ENCODE measurements around the gene BLOC1S4. TPM values are rescaled to one million over a fixed set of nuclear protein-coding genes. Genes with fewer than 3 reads are reported as not detected.
A peak's percentile ranks its signal among the peaks of the same experiment; 100 is the strongest.

The BLOC1S4 gene
- total RNA-seq, 2 donors from 2014 or later = 15.9 to 16.7 TPM

GRCh38 chr4:6682862-6683590 lies 32.9 kb upstream of the BLOC1S4 start:
- no peaks in the 10 kb centered on the region for H3K27me3 Mint-ChIP-seq
- DNase-seq (ENCODE audit: low spot score) = peak; percentile 49
- no peak overlapping the region for H3K4me3 Mint-ChIP-seq
- H3K4me1 Mint-ChIP-seq (ENCODE audit: low read depth in 2 of 2) = peaks cover 15 to 37% of the 10 kb centered on the region in 2 donors
- H3K27ac Mint-ChIP-seq = no peak overlapping the region
- peak in 1 of 2 donors; percentile 8 for ATAC-seq
- H3K9me3 Mint-ChIP-seq = no peaks in the 10 kb centered on the region
- H3K36me3 Mint-ChIP-seq = no peaks in the 10 kb centered on the region

- ATAC-seq (no peak), DNase-seq (ENCODE audit: low spot score) (no peak)
- H3K9me3 Mint-ChIP-seq = no peaks in the 10 kb centered on the region
- H3K4me1 Mint-ChIP-seq (ENCODE audit: low read depth in 2 of 2) = peaks cover 31 to 50% of the 10 kb centered on the region in 2 donors
- H3K4me3 Mint-ChIP-seq = no peak overlapping the region
- no peaks in the 10 kb centered on the region for H3K36me3 Mint-ChIP-seq
- no peak overlapping the region for H3K27ac Mint-ChIP-seq
- no peaks in the 10 kb centered on the region for H3K27me3 Mint-ChIP-seq
Observed at GRCh38 chr4:6684656-6685055, 31.3 kb upstream of the BLOC1S4 start.

DNA sequence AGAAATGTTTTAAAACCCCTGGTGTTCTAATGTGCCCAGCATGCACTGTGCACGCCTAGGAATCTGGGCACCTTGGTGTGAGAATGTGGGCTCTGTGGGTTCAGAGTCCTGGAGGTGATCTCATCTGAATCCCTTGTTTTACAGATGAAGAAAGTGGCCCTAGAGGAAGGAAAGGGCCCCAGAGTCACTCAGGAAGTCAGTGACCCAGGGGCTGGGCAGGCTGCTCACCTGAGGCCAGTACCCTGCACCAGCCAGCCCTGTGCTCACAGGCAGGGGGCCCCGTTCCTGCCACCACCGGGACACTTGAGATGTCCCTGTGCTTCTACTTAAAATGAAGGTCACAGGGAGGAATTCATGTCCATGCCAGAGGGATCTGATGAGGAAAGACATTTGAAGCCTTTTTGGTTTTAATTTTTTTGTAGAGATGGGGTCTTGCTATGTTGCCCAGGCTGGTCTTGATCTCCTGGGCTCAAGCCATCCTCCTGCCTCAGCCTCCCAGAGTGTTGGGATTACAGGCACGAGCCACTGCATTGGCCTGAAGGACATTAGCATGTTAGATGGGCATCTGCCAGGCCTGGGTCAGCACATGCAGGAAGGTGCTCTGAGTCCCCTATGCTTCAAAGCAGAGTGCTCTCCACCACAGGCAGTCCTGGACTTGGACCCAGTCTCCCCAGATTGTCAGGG lies 29.7 kb upstream of the BLOC1S4 start:
- H3K4me1 Mint-ChIP-seq (ENCODE audit: low read depth in 2 of 2) = peaks cover 46 to 56% of the 10 kb centered on the region in 2 donors
- DNase-seq (ENCODE audit: low spot score) (no peak), ATAC-seq (no peak)
- H3K27ac Mint-ChIP-seq = no peak overlapping the region
- no peak overlapping the region for H3K4me3 Mint-ChIP-seq
- no peaks in the 10 kb centered on the region for H3K27me3 Mint-ChIP-seq
- no peaks in the 10 kb centered on the region for H3K36me3 Mint-ChIP-seq
- no peaks in the 10 kb centered on the region for H3K9me3 Mint-ChIP-seq

- no peaks in the 10 kb centered on the region for H3K27me3 Mint-ChIP-seq
- H3K4me1 Mint-ChIP-seq (ENCODE audit: low read depth in 2 of 2) = peaks cover 57 to 59% of the 10 kb centered on the region in 2 donors
- DNase-seq (ENCODE audit: low spot score) (no peak), ATAC-seq (no peak)
- H3K9me3 Mint-ChIP-seq = no peaks in the 10 kb centered on the region
- no peaks in the 10 kb centered on the region for H3K36me3 Mint-ChIP-seq
- H3K27ac Mint-ChIP-seq = peak overlapping the region; percentile 97 to 99
- H3K4me3 Mint-ChIP-seq = peak overlapping the region; percentile 91
Observed at GRCh38 chr4:6687947-6688878, 27.8 kb upstream of the BLOC1S4 start.

- no peaks in the 10 kb centered on the region for H3K36me3 Mint-ChIP-seq
- H3K27me3 Mint-ChIP-seq = no peaks in the 10 kb centered on the region
- H3K27ac Mint-ChIP-seq = peak overlapping the region; percentile 97 to 99
- peak; percentile 91 for ATAC-seq
- peak overlapping the region; percentile 91 for H3K4me3 Mint-ChIP-seq
- H3K9me3 Mint-ChIP-seq = no peaks in the 10 kb centered on the region
- peak; percentile 84 for DNase-seq (ENCODE audit: low spot score)
- H3K4me1 Mint-ChIP-seq (ENCODE audit: low read depth in 2 of 2) = peaks cover 63 to 65% of the 10 kb centered on the region in 2 donors
Observed at GRCh38 chr4:6688879-6689505, 27.0 kb upstream of the BLOC1S4 start.

DNA sequence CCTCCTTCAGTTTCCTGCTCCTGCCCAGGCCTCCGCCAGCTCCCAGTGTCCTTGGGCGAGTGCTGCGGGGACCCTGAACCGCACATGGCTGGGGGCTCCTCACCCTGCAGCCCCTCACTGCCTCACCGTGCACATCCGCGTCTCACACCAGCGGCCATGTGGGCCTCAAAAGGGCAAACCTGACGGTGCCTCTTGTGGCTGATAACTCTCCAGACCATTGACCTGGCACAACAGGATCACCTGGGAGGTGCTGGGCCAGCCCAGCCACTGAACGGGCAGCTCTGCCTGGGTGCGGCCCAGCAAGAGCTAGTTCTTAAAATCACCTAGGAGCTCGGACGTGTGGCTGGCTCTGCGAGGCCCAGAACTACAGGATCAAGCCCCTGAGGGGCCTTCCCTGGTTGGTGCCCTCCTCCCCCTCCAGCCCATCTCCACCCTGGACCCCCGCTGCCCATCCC lies 26.4 kb upstream of the BLOC1S4 start:
- peak overlapping the region; percentile 91 for H3K4me3 Mint-ChIP-seq
- H3K27ac Mint-ChIP-seq = peak overlapping the region; percentile 97 to 99
- H3K4me1 Mint-ChIP-seq (ENCODE audit: low read depth in 2 of 2) = peaks cover 66 to 67% of the 10 kb centered on the region in 2 donors
- H3K27me3 Mint-ChIP-seq = no peaks in the 10 kb centered on the region
- peak in 1 of 2 donors; percentile 7 for ATAC-seq
- H3K36me3 Mint-ChIP-seq = no peaks in the 10 kb centered on the region
- H3K9me3 Mint-ChIP-seq = no peaks in the 10 kb centered on the region
- no peak for DNase-seq (ENCODE audit: low spot score)

DNA sequence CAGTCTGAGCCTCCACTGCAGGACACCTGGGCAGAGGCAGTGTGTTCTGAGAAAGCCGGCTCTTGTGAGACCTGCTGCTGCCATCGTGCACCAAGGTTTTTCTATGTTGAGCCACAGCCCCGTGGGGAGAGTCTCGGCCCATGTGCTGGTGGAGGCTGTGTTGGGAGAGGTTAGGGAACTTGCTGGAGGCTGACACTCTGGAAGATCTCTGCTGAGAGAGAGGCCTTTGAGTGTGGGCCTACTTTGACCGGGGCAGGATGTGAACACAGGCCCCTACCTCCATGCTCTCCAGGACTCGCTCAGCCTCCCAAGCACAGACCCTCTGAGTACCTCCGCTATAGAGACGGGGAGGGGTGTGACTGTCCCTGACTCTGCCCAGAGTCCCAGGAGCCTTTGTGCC lies 23.6 kb upstream of the BLOC1S4 start:
- ATAC-seq (no peak), DNase-seq (ENCODE audit: low spot score) (no peak)
- Mint-ChIP-seq H3K27ac (peak overlapping the region; percentile 96 to 98), H3K36me3 (no peaks in the 10 kb centered on the region), H3K4me3 (peak overlapping the region; percentile 62), H3K4me1 (ENCODE audit: low read depth in 2 of 2) (peaks cover 73 to 81% of the 10 kb centered on the region in 2 donors), H3K27me3 (no peaks in the 10 kb centered on the region), H3K9me3 (no peaks in the 10 kb centered on the region)

- no peaks in the 10 kb centered on the region for H3K27me3 Mint-ChIP-seq
- no peaks in the 10 kb centered on the region for H3K9me3 Mint-ChIP-seq
- H3K4me1 Mint-ChIP-seq (ENCODE audit: low read depth in 2 of 2) = peaks cover 71 to 79% of the 10 kb centered on the region in 2 donors
- DNase-seq (ENCODE audit: low spot score) = no peak
- H3K27ac Mint-ChIP-seq = peak overlapping the region; percentile 96 to 98
- peak overlapping the region; percentile 62 for H3K4me3 Mint-ChIP-seq
- ATAC-seq = no peak
- no peaks in the 10 kb centered on the region for H3K36me3 Mint-ChIP-seq
Observed at GRCh38 chr4:6692806-6693205, 23.2 kb upstream of the BLOC1S4 start.

GRCh38 chr4:6693231-6694176 lies 22.5 kb upstream of the BLOC1S4 start, which contains the start of gene S100P:
TSS of gene S100P (plus strand) at chr4:6693878. CDS start at chr4:6693933, 55 bp downstream.
- no peak for ATAC-seq
- H3K4me3 Mint-ChIP-seq = peak within 1 kb of the TSS; percentile 73

DNA sequence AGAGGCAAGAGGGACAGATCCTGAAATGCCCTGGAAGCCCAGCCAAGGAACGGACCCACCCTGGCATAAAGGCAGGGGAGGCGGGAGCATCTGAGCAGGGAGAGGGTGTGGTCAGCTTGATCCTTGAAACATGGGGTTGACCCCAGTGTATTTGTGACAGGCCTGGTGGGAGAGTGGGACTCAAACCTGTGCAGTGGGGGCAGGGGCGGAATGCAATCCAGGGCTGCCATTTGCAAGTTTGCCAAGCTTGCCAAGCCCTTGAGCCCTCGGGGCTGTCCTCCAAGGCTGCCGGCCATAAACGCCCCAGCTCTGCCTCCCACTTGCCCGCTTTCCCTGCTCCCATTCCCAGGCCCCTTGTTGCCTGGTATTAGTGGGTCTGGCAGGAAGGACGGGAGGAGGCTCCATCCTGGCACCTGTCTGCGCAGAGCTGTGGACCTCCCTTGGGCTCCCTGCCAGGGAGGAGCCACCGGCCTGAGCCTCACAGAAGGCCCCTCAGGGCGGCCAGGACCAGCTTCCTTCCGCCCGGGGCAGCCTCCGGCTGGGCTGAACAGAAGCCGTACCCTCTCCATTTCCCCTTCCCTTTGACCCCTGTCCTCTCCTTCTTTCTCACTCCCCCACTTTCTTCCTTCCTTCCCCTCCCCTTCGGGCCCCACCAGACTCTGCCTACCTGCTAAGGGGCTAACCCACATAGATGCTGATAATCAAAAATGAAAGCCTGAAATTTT lies 21.6 kb upstream of the BLOC1S4 start:
- Mint-ChIP-seq H3K4me1 (ENCODE audit: low read depth in 2 of 2) (peaks cover 62 to 70% of the 10 kb centered on the region in 2 donors), H3K27ac (peak overlapping the region; percentile 96 to 98), H3K36me3 (no peaks in the 10 kb centered on the region), H3K9me3 (no peaks in the 10 kb centered on the region), H3K27me3 (no peaks in the 10 kb centered on the region), H3K4me3 (peak overlapping the region; percentile 73)
- no peak for ATAC-seq
- DNase-seq (ENCODE audit: low spot score) = no peak

More at GRCh38 chr4:6693231-6694176, 22.5 kb upstream of the BLOC1S4 start, which contains the start of gene S100P:
- no peak for DNase-seq (ENCODE audit: low spot score)
- H3K27me3 Mint-ChIP-seq = no peaks in the 10 kb centered on the region
- no peaks in the 10 kb centered on the region for H3K9me3 Mint-ChIP-seq
- H3K4me1 Mint-ChIP-seq (ENCODE audit: low read depth in 2 of 2) = peaks cover 69 to 77% of the 10 kb centered on the region in 2 donors
- H3K36me3 Mint-ChIP-seq = no peaks in the 10 kb centered on the region
- peak within 1 kb of the TSS; percentile 96 to 98 for H3K27ac Mint-ChIP-seq

GRCh38 chr4:6695660-6696610 lies 20.0 kb upstream of the BLOC1S4 start:
- peak overlapping the region; percentile 96 to 98 for H3K27ac Mint-ChIP-seq
- no peaks in the 10 kb centered on the region for H3K27me3 Mint-ChIP-seq
- DNase-seq (ENCODE audit: low spot score) = peak; percentile 74
- no peaks in the 10 kb centered on the region for H3K9me3 Mint-ChIP-seq
- ATAC-seq = peak; percentile 81 to 83
- H3K36me3 Mint-ChIP-seq = peaks cover 4% of the 10 kb centered on the region
- peaks cover 50 to 59% of the 10 kb centered on the region in 2 donors for H3K4me1 Mint-ChIP-seq (ENCODE audit: low read depth in 2 of 2)
- H3K4me3 Mint-ChIP-seq = peak overlapping the region; percentile 73
